Naive B cell (primary cell): ENCODE results near the gene KIAA1191. TPM values are rescaled to one million over a fixed set of nuclear protein-coding genes. Genes with fewer than 3 reads are reported as not detected.

Experiments used
- ATAC-seq, 2 donors: fragments of 150-1000 bp; cut with Tn5 transposase; 2 replicates each; pipeline ENCODE4 v1.10.0; 2021; ENCODE audit warnings: low read depth in 2 of 2, mild to moderate bottlenecking in 2 of 2, moderate library complexity in 2 of 2
- DNase-seq: peaks from one replicate; pipeline ENCODE4 v3.0.0; 2022
- H3K27ac Mint-ChIP-seq, 6 donors: one replicate each; pipeline ENCODE4 v1.8.0; 2020 to 2022; ENCODE audit warnings: mild to moderate bottlenecking in 6 of 6, mixed read lengths in 6 of 6, moderate library complexity in 5 of 6, inconsistent platforms in 2 of 6
- H3K27me3 Mint-ChIP-seq, 3 donors: one replicate each; pipeline ENCODE4 v1.8.0; 2021 to 2022; ENCODE audit warnings: mixed read lengths in 3 of 3, mild to moderate bottlenecking in 1 of 3
- H3K36me3 Mint-ChIP-seq, 2 donors: one replicate each; pipeline ENCODE4 v1.8.0; 2020 to 2022; ENCODE audit warnings: mixed read lengths in 2 of 2, inconsistent platforms in 1 of 2, mild to moderate bottlenecking in 1 of 2
- H3K4me1 Mint-ChIP-seq, 3 donors: one replicate each; pipeline ENCODE4 v1.8.0; 2020 to 2022; ENCODE audit warnings: mixed read lengths in 3 of 3, inconsistent platforms in 1 of 3, mild to moderate bottlenecking in 1 of 3, moderate library complexity in 1 of 3
- H3K4me3 Mint-ChIP-seq, 8 donors: one replicate each; pipeline ENCODE4 v1.8.0; 2020 to 2022; ENCODE audit warnings: mild to moderate bottlenecking in 8 of 8, mixed read lengths in 8 of 8, moderate library complexity in 8 of 8, inconsistent platforms in 2 of 8
- H3K9me3 Mint-ChIP-seq, 7 donors: one replicate each; pipeline ENCODE4 v1.8.0; 2020 to 2022; ENCODE audit warnings: mixed read lengths in 7 of 7, mild to moderate bottlenecking in 5 of 7, inconsistent platforms in 2 of 7, moderate library complexity in 1 of 7
- polyA plus RNA-seq, 6 donors: library from polyadenylated mRNA; unstranded; fragments of 300-500 nt; fragmentation: Illumina TruSeq; gene quantifications; one replicate each; pipeline ENCODE4 v1.2.3, GENCODE V29; 2021; ENCODE audit warnings: low read depth in 6 of 6

The KIAA1191 gene
- polyA plus RNA-seq, 6 donors from 2014 or later: 46.8 to 56.4 (median 53.5) TPM

DNA sequence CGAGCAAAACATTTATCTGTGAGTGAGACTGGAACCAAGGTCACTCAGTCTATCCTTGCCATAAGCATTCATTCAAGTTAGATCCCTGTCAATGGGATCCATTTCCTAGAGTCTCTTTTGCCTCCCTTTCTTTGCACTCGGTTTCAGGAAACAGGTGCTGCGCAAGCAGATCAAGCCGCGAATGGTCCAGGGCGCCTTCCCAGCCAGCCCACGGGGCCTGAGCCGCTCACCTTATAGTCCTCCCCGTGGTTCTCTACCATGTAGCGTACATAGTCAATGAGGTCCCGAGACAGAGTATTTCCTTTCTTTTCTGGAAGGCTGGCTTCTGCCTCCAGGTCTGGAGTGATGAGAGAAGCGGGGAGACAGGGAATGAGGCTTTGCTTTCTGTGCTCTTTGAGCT, 23.4 kb upstream of the KIAA1191 start:
- H3K27ac Mint-ChIP-seq: peak overlapping the region in 3 of 6 donors; percentile 2 to 29 (median 26)
- peaks cover 22 to 42% (median 29%) of the 10 kb centered on the region in 3 donors for H3K4me1 Mint-ChIP-seq
- DNase-seq (no peak), ATAC-seq (no peak)
- no peak overlapping the region for H3K4me3 Mint-ChIP-seq
- H3K9me3 Mint-ChIP-seq: no peaks in the 10 kb centered on the region
- H3K27me3 Mint-ChIP-seq: no peaks in the 10 kb centered on the region
- peaks cover 6 to 7% of the 10 kb centered on the region in 2 donors for H3K36me3 Mint-ChIP-seq

DNA sequence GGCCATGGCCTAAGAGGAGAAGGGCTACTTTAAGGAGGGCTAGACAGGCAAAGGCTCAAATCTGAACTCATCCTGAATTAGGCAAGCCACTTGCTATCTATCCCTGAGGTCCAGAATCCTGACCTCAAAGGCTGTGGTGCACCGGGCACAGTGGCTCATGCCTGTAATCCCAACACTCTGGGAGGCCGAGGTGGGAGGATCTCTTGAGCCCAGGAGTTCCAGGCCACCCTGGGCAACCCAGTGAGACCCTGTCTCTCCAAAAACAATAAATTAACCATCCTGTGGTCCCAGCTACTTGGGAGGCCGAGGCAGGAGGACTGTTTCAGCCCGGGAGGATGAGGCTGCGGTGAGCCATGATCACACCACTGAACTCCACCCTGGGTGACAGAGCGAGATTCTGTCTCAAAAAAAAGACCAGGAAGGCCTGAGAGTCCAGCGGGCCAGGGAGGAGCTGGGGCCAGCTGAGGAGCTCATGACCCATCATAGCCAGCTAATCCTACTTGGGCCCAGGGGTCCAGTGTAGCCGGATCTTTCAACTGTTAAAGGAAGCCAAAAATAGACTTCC, 22.9 kb upstream of the KIAA1191 start:
- Mint-ChIP-seq H3K9me3 (no peaks in the 10 kb centered on the region), H3K4me1 (peaks cover 26 to 43% (median 34%) of the 10 kb centered on the region in 3 donors), H3K27ac (peak overlapping the region in 1 of 6 donors; percentile 29), H3K4me3 (no peak overlapping the region), H3K27me3 (no peaks in the 10 kb centered on the region), H3K36me3 (peaks cover 6 to 7% of the 10 kb centered on the region in 2 donors)
- no peak for ATAC-seq
- no peak for DNase-seq

DNA sequence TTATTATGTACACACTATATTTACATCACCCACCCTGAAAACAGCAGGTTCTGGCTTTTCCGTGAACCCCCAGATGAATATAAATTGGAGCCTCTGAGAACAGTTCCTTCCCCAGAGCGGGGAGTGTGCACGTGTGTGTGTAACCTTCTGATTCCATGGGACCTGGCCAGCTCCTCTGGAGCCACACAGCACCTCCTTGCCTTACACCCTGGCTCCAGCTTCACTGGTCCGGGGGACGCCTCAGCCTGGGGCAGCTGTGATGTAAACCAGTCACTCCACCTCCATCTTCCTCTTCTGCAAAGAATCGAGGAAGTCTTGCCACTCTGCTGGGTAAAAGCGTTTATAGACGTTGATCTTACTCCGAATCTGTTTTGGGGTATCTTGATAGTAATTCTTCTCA, 22.4 kb upstream of the KIAA1191 start:
- Mint-ChIP-seq H3K4me3 (no peak overlapping the region), H3K27ac (no peak overlapping the region), H3K36me3 (peaks cover 6 to 7% of the 10 kb centered on the region in 2 donors)

DNA sequence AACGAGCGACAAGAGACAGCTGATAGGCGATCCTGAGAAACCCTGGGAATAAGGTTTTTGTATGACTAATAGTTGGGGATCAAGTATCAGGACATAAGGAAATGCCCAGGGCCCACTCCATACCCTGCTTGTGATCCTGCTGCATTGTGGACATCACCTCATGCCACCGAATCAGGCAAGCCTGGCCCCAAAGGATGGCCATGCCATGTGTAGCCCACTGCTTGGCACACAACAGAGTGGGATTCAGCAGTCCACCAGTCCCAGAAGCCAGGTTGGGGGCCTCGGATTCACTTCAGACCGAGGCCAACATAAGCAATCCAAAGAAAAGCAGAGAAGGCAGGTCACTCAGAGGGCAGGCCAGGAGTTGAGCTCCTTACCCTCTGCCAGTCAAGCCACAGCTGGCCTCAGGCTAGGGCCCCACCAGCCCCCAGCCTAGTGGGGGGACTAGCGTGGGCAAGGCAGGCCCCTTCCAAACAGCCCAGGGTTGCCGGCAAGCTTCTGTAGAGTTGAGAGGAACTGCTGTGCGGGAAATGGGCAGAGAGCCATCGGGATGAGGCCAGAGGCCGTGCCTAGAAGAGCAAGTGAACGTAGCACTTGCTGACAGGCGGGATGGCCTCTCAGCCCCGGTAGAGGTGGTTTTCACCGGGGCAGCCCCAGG, 21.8 kb upstream of the KIAA1191 start:
- Mint-ChIP-seq H3K9me3 (no peaks in the 10 kb centered on the region), H3K27me3 (no peaks in the 10 kb centered on the region), H3K4me3 (peak overlapping the region in 1 of 8 donors; percentile 29), H3K27ac (no peak overlapping the region), H3K4me1 (peaks cover 26 to 40% (median 36%) of the 10 kb centered on the region in 3 donors), H3K36me3 (peaks cover 6 to 7% of the 10 kb centered on the region in 2 donors)
- ATAC-seq: no peak
- DNase-seq: no peak

More for the DNA sequence above, 22.4 kb upstream of the KIAA1191 start:
- Mint-ChIP-seq H3K9me3 (no peaks in the 10 kb centered on the region), H3K4me1 (peaks cover 26 to 41% (median 38%) of the 10 kb centered on the region in 3 donors), H3K27me3 (no peaks in the 10 kb centered on the region)
- ATAC-seq (no peak), DNase-seq (no peak)

DNA sequence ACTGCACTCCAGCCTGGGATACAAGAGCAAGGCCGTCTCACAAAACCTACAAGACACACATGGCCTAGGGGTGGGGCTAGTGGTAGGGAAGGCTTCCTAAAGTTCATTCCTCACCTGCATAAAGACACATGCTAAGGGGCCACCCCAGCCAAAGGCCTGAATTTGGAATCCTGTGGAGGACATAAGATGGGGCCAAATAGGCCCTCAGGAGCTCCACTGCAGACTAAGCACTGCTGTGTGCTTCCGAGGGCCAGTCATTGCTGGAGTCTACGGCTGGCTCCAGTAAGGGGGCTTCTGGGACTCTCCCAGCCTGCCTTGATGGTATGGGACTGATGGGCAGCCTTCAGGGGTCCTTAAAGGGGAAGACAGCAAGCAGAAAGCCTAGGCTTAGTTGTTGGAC, 21.2 kb upstream of the KIAA1191 start:
- Mint-ChIP-seq H3K4me1 (peaks cover 23 to 36% (median 30%) of the 10 kb centered on the region in 3 donors), H3K36me3 (peaks cover 6 to 7% of the 10 kb centered on the region in 2 donors), H3K4me3 (peak overlapping the region in 1 of 8 donors; percentile 33), H3K27ac (no peak overlapping the region), H3K27me3 (no peaks in the 10 kb centered on the region), H3K9me3 (no peaks in the 10 kb centered on the region)
- ATAC-seq (no peak), DNase-seq (no peak)

DNA sequence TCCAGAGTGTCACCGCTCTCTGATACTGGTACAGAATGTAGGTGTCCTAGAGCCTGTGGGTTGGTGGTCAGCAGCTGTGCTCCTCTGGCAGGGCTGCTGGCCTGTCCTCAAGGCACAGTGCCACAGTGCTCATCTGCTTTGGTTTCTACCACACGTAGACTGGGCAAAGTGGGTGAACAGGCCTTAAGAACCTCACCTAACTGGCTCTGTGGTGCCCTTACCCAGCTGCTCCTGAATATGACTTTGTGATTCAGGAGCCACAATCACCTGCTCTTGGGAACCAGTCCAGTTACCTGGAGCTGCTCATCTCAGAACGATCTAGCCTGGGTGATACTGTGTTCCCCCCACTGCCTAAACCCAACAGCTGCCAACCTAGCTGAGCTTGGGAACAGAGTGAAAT, 20.4 kb upstream of the KIAA1191 start:
- no peak for ATAC-seq
- no peaks in the 10 kb centered on the region for H3K27me3 Mint-ChIP-seq
- H3K4me3 Mint-ChIP-seq: no peak overlapping the region
- no peak overlapping the region for H3K27ac Mint-ChIP-seq
- H3K36me3 Mint-ChIP-seq: peaks cover 6 to 7% of the 10 kb centered on the region in 2 donors
- H3K9me3 Mint-ChIP-seq: no peaks in the 10 kb centered on the region
- peaks cover 17 to 29% (median 22%) of the 10 kb centered on the region in 3 donors for H3K4me1 Mint-ChIP-seq
- DNase-seq: no peak

DNA sequence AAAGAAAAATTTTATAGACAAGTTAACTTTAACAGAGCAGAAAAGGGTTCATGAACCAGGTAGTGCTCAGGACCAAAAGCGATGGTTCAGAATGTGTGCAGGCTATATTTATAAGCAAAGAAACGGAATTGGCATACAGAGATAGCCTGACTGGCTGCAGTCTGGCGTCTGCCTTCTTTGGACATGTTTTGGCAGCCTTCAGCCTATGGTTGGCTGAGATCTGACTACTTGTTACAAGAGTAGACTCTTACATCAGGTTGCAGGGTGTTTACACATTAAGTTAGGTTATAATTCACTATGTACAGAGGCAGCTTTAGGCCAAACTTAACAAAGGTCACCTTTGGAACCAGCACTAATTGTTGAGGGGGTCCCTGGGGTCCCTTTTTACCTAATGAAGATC, 19.9 kb upstream of the KIAA1191 start:
- Mint-ChIP-seq H3K9me3 (no peaks in the 10 kb centered on the region), H3K36me3 (peaks cover 6 to 7% of the 10 kb centered on the region in 2 donors), H3K27ac (no peak overlapping the region), H3K4me3 (no peak overlapping the region), H3K27me3 (no peaks in the 10 kb centered on the region), H3K4me1 (peaks cover 13 to 23% (median 17%) of the 10 kb centered on the region in 3 donors)
- no peak for DNase-seq
- no peak for ATAC-seq

DNA sequence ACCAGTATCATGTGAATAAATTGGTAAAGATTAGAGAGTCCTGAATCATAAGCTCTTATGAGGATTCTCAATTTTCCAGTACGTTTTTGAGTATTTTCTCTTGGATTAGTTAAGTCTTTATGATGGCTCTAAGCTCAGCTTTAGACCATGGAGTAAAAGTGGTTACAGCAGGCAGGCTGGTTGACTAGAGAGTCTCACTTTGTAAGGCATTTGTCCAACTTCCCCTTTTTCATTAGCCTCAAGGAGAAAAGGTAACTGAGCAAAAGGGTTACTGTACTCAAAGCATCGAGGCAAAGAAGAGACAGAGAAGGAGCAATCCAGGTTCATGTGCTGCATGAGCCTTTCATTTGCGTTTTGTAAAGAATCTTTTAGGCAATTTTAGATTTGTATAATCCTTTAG, 18.3 kb upstream of the KIAA1191 start:
- peak overlapping the region in 2 of 6 donors; percentile 5 to 51 for H3K27ac Mint-ChIP-seq
- H3K4me1 Mint-ChIP-seq: peaks cover 6 to 14% (median 9%) of the 10 kb centered on the region in 3 donors
- DNase-seq (peak; percentile 14), ATAC-seq (peak; percentile 68 to 84)
- peaks cover 6 to 7% of the 10 kb centered on the region in 2 donors for H3K36me3 Mint-ChIP-seq
- H3K9me3 Mint-ChIP-seq: no peaks in the 10 kb centered on the region
- H3K27me3 Mint-ChIP-seq: no peaks in the 10 kb centered on the region
- H3K4me3 Mint-ChIP-seq: peak overlapping the region in 1 of 8 donors; percentile 0

DNA sequence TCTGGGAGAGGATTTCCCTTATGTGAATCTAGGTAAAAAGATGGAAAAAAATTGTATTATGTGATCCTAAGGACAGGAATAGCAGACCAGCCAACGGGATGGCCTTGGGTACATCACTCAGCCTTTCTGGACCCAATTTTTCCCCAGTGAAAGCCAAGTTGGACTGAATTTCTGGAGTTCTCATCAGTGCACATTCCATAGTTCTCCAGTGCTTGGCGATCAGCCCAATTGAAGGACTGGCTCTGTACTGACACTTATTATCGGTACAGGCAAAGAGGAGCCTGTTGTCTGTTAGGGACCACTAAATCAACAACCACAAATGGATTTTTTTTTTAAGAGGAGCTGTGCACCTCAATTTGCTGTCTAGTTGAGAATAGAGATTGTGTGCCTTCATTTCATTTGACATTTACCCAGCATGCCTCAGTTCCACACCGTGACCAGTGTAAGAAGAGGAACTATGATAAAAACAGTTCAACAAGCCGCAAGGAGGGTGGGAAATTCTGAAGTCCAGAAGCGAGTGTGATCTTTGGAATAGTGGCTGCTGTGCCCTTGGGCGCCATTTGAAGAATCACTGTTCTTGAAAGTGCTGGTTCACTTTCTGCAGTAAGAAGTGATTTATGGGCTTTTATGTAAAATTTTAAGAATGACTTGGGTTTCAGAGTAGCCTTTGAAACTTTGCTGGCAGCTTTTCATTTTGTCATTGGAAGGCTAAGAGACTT, 11.7 kb upstream of the KIAA1191 start:
- Mint-ChIP-seq H3K4me3 (peak overlapping the region in 4 of 8 donors; percentile 1 to 38 (median 6)), H3K27ac (peak overlapping the region in 5 of 6 donors; percentile 21 to 85 (median 77)), H3K9me3 (no peaks in the 10 kb centered on the region), H3K27me3 (no peaks in the 10 kb centered on the region), H3K4me1 (peaks cover 5 to 11% (median 8%) of the 10 kb centered on the region in 3 donors), H3K36me3 (no peaks in the 10 kb centered on the region)
- ATAC-seq: peak; percentile 98 to 99
- peak; percentile 39 for DNase-seq

DNA sequence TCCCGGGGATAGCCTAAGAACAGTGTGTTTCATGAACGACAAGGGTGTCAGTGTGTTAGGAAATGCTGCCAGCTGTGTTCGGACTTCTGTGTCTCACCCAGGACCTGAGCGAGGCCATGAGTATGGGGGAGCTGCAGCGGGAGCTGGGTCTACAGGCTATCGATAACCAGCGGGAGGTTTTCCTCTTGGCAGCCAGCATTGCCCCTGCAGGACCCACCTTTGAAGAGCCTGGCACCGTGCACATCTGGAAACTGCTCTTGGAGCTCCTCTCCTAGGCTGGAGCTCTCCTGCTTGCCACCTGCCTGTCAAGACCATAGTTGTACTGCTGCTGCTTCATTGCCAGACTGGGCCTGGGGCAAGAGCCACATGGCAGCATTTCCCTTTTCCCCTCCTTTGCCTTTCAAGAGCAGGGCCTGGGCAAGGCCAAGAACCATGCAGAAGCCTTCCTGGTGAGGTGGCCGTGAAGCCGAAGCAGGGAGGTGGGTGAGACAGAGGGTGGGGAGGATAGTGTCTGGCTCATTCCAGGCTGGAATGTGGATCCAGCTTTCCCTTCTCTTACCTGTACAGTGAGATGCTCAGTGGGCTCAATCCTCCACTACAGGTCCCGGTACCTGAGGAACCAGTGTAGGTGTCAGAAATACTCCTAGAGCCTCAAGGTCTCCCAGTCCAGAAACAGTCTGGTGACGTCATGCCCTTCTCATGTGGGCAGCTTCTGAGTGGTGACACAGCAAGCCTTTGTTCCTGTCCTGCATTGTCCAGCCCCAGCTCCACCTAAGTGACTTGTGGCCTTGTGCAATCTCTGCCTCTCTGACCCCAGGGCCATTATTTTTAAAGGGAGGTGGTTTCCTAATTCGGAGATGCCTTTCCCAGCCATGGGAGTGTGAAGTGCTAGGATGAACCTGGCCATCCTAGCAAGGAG, 10.3 kb upstream of the KIAA1191 start:
- Mint-ChIP-seq H3K27ac (peak overlapping the region in 2 of 6 donors; percentile 57 to 81), H3K27me3 (no peaks in the 10 kb centered on the region), H3K4me3 (peak overlapping the region in 1 of 8 donors; percentile 38), H3K36me3 (peaks cover 0 to 8% of the 10 kb centered on the region in 2 donors), H3K4me1 (peaks cover 15 to 20% (median 16%) of the 10 kb centered on the region in 3 donors), H3K9me3 (no peaks in the 10 kb centered on the region)
- no peak for ATAC-seq
- no peak for DNase-seq

DNA sequence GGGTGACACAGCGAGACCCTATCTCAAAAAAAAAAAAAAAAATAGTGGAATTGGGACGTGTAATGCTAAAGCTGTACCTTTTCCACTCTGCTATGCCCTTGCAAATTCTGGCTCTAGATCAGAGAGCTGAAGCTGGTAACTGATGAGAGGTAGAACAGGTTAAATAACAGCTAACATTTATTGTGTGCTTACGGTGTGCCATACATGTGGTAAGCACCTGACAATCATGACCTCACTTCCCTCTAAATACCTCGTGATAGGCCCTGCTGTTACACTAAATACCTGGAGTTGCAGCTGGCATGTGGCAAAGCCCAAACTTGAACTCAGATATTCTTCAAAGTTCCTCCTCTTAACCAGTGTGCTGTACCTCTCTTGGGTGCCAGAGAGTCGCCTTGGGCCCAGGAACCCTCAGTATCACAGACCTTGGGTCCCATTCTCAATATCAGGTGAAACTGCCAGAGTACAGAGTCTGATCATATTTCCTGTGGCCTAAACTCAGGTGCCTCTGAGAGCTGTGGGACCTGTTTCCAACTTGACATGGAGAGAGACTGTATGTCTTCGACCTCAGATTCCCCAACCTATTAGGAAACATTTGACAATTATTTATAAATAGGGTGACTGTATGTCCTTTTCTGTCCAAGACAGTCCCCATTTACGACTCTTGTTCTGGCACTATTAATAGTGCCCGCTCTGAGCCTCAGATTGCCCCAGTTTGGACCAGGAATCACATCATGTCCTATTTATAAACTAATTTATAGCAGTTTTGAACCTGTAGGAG, 8.6 kb upstream of the KIAA1191 start:
- peak overlapping the region in 1 of 8 donors; percentile 22 for H3K4me3 Mint-ChIP-seq
- ATAC-seq (no peak), DNase-seq (no peak)
- H3K36me3 Mint-ChIP-seq: peaks cover 0 to 8% of the 10 kb centered on the region in 2 donors
- peak overlapping the region in 2 of 6 donors; percentile 14 to 24 for H3K27ac Mint-ChIP-seq
- no peaks in the 10 kb centered on the region for H3K9me3 Mint-ChIP-seq
- peaks cover 18 to 26% (median 20%) of the 10 kb centered on the region in 3 donors for H3K4me1 Mint-ChIP-seq
- H3K27me3 Mint-ChIP-seq: no peaks in the 10 kb centered on the region

DNA sequence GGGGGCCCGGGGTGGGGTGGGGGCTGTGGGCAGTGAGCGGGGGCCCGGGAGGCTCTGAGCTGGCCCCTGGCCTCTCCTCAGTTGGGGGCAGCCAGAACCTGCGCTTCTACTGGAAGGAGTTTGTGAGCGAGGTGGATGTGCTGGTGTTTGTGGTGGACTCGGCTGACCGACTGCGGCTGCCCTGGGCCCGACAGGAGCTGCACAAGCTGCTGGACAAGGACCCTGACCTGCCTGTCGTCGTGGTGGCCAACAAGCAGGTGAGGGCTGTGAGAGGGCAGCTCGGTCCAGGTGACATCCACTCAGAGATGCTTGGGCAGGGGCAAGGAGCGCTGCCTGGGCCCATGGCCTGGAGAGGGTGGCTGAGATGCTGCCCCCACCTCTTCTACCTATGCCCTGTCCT, 7.2 kb upstream of the KIAA1191 start:
- Mint-ChIP-seq H3K4me1 (peaks cover 18 to 32% (median 29%) of the 10 kb centered on the region in 3 donors), H3K27ac (no peak overlapping the region), H3K9me3 (no peaks in the 10 kb centered on the region), H3K4me3 (peak overlapping the region in 1 of 8 donors; percentile 59), H3K27me3 (no peaks in the 10 kb centered on the region), H3K36me3 (peaks cover 0 to 8% of the 10 kb centered on the region in 2 donors)
- ATAC-seq (no peak), DNase-seq (no peak)
